Lung (tissue), 12 donors: ENCODE measurements around the gene RAE1. TPM values are rescaled to one million over a fixed set of nuclear protein-coding genes. Genes with fewer than 3 reads are reported as not detected.

Source experiments
- ATAC-seq: fragments of 200-7000 bp; cut with Tn5 transposase; one replicate; pipeline ENCODE4 v1.9.1; 2020; ENCODE audit warnings: moderate number of reproducible peaks; ENCODE audit not compliant: insufficient read depth, low FRiP score
- DNase-seq, 3 donors: peaks; one replicate each; pipeline ENCODE4 v3.0.0-alpha.2; 2013 to 2017
- H3K27ac ChIP-seq, 2 donors: one replicate each; pipeline ENCODE4 v1.5.1; 2013; ENCODE audit warnings: mild to moderate bottlenecking in 2 of 2, moderate library complexity in 2 of 2, control low read depth in 1 of 2, inconsistent platforms in 1 of 2, low read depth in 1 of 2, low read length in 1 of 2
- H3K27me3 ChIP-seq, 3 donors: one replicate each; pipeline ENCODE4 v1.5.1; 2013; ENCODE audit warnings: low read length in 2 of 3; ENCODE audit not compliant: control insufficient read depth in 3 of 3, insufficient read depth in 3 of 3
- H3K36me3 ChIP-seq, 4 donors: one replicate each; pipeline ENCODE4 v1.5.1; 2013; ENCODE audit warnings: low read length in 4 of 4, mild to moderate bottlenecking in 1 of 4, moderate library complexity in 1 of 4; ENCODE audit not compliant: control insufficient read depth in 4 of 4, insufficient read depth in 4 of 4
- H3K4me1 ChIP-seq, 5 donors: one replicate each; pipeline ENCODE4 v1.5.1; 2013; ENCODE audit warnings: low read length in 5 of 5, mild to moderate bottlenecking in 2 of 5, moderate library complexity in 1 of 5; ENCODE audit not compliant: control insufficient read depth in 5 of 5, insufficient read depth in 5 of 5
- H3K4me3 ChIP-seq: one replicate; pipeline ENCODE4 v1.5.1; 2013; ENCODE audit warnings: mild to moderate bottlenecking, control low read depth, moderate library complexity
- H3K9ac ChIP-seq, 2 donors: one replicate each; pipeline ENCODE4 v1.5.1; 2013; ENCODE audit warnings: low read length in 2 of 2, control low read depth in 1 of 2; ENCODE audit not compliant: insufficient read depth in 1 of 2
- H3K9me3 ChIP-seq, 4 donors: one replicate each; pipeline ENCODE4 v1.5.1; 2013; ENCODE audit warnings: low read length in 3 of 4, mild to moderate bottlenecking in 1 of 4, moderate library complexity in 1 of 4; ENCODE audit not compliant: control insufficient read depth in 4 of 4, insufficient read depth in 3 of 4
- WGBS, 2 donors: extraction: QIAGEN DNeasy Blood & Tissue Kit; methylation state at CpG; one replicate each; pipeline ENCODE4 v1.1.7; 2013; 5-methylcytosine and 5-hydroxymethylcytosine counted together
- polyA plus RNA-seq, 2 donors: library from polyadenylated mRNA; stranded (reverse); fragments of 200-250 nt; gene quantifications; one replicate each; pipeline ENCODE4 v1.2.1, GENCODE V29; 2013
- total RNA-seq, 2 donors: library from RNA; depleted of rRNA in 1 of 2; stranded (reverse); fragments of >200 nt in 1 of 2; gene quantifications; one replicate each; pipeline ENCODE4 v1.2.1, GENCODE V29; 2014 to 2021
- TF ChIP-seq, protein P1 (sequence below): IDR thresholded peaks from 2 replicates; pipeline ENCODE4 v1.5.1; 2012; ENCODE audit warnings: mild to moderate bottlenecking; ENCODE audit errors: control extremely low read depth, extremely low read depth
- donor health status: control.
- donor health status: control.
- donor health status: Bipolar disorder and iron deficiency.
- donor health status: healthy.
- donor health status: DM: yes; HTN: yes; CAD: no.

RAE1 gene
- total and polyA plus RNA-seq, 4 donors: 9.7 to 31.0 (median 20.7) TPM

DNA sequence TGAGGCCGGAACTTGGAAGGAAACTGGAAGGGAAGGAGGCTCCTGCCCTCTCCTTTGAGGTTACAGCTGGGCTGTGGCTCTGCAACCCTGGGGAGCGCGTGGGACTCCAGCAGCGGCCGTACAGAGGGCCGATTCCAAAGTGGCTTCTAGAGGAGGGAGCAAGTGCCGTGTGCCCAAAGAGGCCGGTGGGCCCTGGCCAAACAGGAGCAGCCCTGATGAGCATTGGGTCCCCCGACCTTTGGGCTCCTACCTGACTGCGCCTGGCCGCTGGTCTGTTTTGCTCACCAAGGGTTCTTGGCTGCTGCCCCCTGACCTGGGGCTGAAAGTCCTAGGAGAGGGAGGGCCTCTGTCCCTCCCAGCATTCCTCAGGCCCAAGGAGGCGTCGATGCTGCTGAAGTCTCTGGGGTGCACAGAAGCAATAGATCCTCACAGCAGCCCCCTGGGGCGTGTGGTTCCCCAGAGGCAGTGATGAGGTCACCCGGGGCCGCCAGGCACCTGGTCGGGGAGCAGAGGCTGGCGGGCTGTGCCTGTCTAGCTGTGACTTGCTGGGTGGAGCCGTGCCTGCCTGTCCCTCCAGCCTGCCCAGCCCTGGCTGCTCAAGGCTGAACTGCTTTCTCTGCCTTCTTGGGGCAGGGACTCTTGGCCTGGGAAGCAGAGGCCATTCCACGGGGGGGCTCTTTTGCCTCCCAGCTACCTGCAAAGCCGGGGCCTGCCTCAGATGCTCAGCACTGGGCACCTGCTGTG lies 49.9 kb downstream of the RAE1 start:
- DNase-seq (no peak), ATAC-seq (no peak)
- Histone ChIP-seq H3K36me3 (peaks cover 0 to 40% (median 12%) of the 10 kb centered on the region in 4 donors), H3K4me3 (no peak overlapping the region), H3K27ac (no peak overlapping the region), H3K9ac (no peak overlapping the region), H3K27me3 (no peaks in the 10 kb centered on the region), H3K4me1 (peaks cover 0 to 29% (median 1%) of the 10 kb centered on the region in 5 donors), H3K9me3 (peaks cover 0 to 2% (median 0%) of the 10 kb centered on the region in 4 donors)
- TF ChIP-seq, protein P1, sequence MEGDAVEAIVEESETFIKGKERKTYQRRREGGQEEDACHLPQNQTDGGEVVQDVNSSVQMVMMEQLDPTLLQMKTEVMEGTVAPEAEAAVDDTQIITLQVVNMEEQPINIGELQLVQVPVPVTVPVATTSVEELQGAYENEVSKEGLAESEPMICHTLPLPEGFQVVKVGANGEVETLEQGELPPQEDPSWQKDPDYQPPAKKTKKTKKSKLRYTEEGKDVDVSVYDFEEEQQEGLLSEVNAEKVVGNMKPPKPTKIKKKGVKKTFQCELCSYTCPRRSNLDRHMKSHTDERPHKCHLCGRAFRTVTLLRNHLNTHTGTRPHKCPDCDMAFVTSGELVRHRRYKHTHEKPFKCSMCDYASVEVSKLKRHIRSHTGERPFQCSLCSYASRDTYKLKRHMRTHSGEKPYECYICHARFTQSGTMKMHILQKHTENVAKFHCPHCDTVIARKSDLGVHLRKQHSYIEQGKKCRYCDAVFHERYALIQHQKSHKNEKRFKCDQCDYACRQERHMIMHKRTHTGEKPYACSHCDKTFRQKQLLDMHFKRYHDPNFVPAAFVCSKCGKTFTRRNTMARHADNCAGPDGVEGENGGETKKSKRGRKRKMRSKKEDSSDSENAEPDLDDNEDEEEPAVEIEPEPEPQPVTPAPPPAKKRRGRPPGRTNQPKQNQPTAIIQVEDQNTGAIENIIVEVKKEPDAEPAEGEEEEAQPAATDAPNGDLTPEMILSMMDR: no peak
- WGBS, 2 donors: 84 to 88% methylated on average over 19 to 21 of the region's 21 CpGs

DNA sequence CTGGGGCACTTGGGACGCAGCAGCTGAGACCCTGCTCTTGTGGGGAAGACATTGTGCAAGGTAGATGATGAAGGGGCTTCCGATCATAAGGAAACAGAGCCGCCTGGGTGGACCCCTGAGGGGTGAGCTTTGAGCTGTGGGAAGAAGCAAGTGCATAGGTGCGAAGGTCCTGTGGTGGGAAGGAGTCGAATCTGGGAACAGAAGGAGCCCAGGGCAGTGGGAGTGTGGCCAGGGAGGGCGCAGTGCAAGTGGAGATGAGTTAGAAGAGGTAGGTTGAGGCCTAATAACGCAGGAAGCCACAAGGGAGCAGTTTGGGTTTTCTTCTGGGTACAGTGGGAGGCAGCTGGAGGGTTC lies 50.5 kb downstream of the RAE1 start:
- Histone ChIP-seq H3K27ac (no peak overlapping the region), H3K9ac (no peak overlapping the region), H3K4me1 (peaks cover 0 to 27% (median 0%) of the 10 kb centered on the region in 5 donors), H3K9me3 (peaks cover 0 to 2% (median 0%) of the 10 kb centered on the region in 4 donors), H3K36me3 (peaks cover 0 to 45% (median 9%) of the 10 kb centered on the region in 4 donors), H3K27me3 (no peaks in the 10 kb centered on the region), H3K4me3 (no peak overlapping the region)
- TF ChIP-seq, protein P1: no peak
- 94 to 96% methylated on average over 7 of the region's 7 CpGs for WGBS, 2 donors
- ATAC-seq (no peak), DNase-seq (no peak)

DNA sequence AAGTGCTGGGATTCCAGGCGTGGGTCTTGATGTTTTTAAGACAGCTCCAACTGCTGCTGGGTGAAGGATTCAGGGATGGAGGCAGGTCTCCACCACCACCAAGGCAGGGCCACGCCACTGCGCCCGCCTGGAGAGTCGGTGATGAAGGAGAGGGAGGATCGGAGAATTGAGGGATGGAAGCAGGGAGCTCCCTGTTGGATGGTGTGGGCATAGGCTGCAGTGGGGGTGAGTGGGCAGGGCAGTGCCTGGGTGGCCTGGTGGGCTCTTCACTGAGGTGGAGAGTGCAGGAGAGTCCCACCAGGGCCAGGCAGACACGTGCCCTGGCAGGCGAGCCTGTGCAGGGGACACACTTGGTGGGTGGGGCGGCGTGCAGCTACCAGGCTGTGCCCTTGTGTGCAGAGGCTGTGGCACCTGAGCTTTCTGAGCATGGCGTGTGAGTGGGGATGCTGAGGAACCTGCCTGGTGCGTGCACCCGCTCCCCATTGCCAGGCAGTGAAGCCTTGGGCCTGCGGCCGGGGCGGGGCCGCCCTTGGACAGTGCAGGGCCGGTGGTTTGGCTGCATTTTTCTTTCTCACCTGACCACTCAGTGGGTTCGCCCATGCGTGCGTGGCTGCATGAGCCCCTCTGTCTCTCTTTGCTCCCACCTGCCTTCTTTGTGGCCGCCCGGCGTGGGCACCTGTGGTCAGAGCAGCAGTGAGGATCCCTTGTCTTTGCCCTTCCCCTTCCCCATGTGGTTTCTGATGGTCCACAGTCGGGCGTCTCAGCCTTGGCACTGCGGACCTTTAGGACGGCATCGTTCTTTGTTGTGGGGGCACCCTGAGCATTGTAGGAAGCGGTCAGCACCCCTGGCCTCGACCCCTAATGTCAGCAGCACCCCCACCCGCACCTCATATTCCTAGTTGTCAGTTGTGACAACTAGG lies 51.4 kb downstream of the RAE1 start:
- H3K4me1 ChIP-seq: peaks cover 0 to 21% (median 0%) of the 10 kb centered on the region in 5 donors
- H3K36me3 ChIP-seq: peaks cover 0 to 44% (median 6%) of the 10 kb centered on the region in 4 donors
- no peak overlapping the region for H3K9ac ChIP-seq

More for the DNA sequence above, 51.4 kb downstream of the RAE1 start:
- 96 to 97% methylated on average over 32 of the region's 32 CpGs for WGBS, 2 donors
- Histone ChIP-seq H3K4me3 (no peak overlapping the region), H3K27me3 (no peaks in the 10 kb centered on the region), H3K27ac (no peak overlapping the region), H3K9me3 (peaks cover 0 to 3% (median 0%) of the 10 kb centered on the region in 4 donors)
- TF ChIP-seq, protein P1: no peak
- ATAC-seq (no peak), DNase-seq (no peak)
